NK-92 (cell line): ENCODE data around the gene HOXA4.

Experiments used
- DNase-seq: peaks from one replicate; lab custom pipeline; 2025; ENCODE audit not compliant: unreplicated experiment; lab: John Stamatoyannopoulos, UW

Gene HOXA4

DNA sequence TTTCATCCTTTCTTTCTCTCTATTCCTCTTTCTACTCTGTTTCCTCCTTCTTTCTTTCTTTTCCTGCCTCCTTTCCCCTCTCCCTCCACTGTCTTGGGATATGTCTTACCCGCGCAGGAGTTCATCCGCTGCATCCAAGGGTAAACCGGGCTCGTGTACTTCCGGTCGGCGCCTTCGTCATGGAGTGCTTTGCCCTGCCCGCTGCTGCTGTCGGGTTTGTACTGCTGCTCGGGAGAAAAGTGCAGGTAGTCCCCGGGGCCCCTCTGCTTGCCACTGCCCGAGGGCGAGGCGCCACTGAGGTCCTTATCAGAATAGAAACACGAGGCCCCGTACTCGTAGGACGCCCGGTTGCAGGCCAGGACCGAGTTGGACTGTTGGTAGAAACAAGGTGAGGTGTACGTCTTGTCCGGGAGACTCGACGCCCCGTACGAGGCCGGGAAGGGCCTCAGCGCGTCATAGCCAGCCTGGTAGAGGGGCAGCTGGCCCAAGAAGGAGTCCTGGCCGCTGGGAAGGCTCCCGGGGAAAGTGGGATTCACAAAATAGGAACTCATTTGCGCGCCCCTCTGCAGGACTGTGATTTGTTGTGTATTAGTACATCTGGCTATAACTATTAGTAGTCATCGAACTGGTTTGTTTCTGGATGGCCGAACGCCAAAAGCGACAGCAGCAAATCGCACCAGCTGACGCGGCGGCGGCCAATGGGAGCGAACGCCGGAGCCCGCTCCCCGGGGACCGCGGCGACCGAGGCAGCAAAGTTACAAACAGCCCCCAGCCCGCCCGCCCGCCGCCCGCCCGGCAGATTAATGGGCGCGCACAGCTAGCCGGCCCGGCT is 16.9 kb upstream of the HOXA4 start, which contains the start of gene HOXA6:
Gene HOXA6, minus strand, starts transcription at position 576 of the 832 bp plus-strand sequence. Its CDS starts 25 bp downstream, at position 551.
- no peak for DNase-seq

DNA sequence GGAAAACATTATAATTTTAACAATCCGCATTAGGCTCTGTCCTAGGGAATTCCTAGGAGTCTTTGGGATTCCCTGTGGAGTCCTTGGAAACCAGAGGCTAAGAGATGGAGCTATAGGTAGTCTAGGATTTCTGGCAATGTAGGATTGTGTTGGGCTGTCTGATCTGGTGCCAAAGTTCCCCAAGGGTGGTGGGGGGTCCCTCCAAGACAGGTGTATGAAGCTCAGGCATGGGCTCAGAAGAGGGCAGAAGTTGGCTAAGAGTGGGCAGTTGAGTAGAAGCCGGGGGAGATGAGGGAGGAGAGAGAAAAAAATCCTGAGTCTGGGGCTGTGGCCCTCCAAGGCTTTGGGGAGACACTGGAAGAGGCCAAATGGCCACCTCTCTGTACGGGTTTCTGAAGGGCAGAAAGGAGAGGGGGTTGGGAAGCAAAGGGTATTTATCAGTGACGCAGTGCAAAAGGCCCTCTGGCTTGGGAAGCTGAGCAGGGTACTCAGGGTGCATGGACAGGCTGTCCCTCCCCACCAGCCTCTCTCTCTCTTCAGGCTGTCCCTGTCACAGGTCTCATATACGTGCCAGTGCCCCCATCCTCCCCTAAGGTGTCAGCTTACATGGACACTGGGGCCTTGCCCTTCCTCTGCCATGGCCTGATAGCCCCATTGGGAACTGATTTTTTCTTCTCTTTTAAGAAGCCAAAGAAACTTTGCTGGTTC is 16.1 kb upstream of the HOXA4 start:
- DNase-seq, result no peak

GRCh38 chr7:27145914-27146412 is 15.4 kb upstream of the HOXA4 start:
- no peak for DNase-seq

- no peak for DNase-seq
Measured at GRCh38 chr7:27145165-27145913, 14.8 kb upstream of the HOXA4 start.

DNA sequence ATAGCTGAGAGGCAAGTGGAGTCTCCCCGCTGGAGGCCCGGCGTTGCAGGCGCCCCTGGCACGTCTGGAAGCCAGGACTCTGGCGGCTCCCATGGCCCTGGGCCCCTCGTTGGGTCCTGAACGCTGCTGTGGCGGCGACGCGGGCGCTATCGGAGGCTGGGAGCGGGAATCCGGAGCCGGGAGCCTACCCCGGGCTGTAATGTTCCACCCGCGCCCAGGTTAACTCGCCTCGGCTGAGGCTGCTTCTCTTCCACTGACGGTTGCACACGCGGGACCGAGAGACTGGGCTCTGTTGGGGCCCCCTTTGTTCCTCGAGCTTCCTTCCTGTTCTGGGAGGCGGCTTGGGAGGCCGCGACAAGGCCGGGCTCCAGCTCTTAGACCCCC is 14.2 kb upstream of the HOXA4 start:
- no peak for DNase-seq

DNA sequence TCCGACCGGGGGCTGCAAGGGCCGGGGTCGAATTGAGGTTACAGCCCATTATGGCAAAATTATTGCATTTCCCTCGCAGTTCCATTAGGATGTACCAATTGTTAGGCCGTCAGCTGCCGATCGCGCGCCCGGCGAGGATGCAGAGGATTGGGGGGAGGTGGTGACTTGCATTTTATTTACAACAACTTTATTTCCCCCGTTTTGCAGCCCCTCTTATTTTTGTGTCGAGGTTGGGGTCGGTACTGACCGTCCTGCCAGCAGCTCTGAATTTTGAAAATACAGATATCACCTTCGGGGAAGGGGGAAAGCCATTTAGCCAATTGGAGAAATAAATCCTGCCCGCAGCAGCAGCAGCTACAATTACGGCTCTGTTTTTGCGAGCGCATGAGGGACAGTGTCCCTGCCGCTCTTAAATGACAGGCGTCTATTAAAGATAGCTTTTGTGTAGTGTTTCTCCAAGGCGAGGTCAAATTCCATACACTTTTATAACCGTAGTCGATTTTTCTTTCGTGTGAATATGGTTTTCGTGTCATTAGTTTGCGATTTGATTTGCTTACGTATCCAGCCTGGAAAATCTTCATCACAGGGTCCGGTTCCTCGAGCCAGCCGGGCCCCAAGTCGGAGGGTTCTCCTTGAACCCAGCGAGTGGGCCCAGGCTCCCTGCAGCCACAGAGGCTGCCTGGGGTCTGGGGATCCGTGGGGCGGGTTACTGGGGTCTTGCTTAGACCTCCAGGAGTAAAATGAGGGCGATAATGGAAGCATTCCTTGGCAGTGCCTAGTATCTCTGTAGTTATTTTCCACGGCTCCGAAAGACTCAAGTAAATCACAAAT is 13.6 kb upstream of the HOXA4 start:
- no peak for DNase-seq

GRCh38 chr7:27143023-27143949 is 12.7 kb upstream of the HOXA4 start, which contains the start of gene HOXA5:
Gene HOXA5 (minus strand): TSS chr7:27143681. CDS start chr7:27143607, 74 bp downstream.
- no peak for DNase-seq

DNA sequence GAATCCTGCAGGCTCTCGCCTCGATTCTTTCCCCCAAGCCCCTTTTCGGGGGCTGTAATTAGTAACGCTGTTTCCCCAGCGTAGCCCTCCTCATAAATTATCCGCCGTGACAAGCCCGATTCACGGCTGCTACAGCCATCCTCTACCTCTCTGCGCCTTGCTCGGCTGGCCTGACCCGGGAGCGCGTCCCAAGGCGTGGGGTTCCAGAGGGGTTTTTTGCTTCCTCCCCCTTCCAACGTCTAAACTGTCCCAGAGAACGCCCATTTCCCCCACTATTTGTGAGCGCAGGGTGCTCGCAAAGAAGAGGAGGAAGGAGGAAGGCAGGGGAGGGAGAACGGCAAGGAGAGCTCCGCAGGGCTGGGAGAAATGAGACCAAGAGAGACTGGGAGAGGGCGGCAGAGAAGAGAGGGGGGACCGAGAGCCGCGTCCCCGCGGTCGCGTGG is 12.0 kb upstream of the HOXA4 start:
- DNase-seq, result no peak

GRCh38 chr7:27141923-27142579 is 11.5 kb upstream of the HOXA4 start:
- no peak for DNase-seq

DNA sequence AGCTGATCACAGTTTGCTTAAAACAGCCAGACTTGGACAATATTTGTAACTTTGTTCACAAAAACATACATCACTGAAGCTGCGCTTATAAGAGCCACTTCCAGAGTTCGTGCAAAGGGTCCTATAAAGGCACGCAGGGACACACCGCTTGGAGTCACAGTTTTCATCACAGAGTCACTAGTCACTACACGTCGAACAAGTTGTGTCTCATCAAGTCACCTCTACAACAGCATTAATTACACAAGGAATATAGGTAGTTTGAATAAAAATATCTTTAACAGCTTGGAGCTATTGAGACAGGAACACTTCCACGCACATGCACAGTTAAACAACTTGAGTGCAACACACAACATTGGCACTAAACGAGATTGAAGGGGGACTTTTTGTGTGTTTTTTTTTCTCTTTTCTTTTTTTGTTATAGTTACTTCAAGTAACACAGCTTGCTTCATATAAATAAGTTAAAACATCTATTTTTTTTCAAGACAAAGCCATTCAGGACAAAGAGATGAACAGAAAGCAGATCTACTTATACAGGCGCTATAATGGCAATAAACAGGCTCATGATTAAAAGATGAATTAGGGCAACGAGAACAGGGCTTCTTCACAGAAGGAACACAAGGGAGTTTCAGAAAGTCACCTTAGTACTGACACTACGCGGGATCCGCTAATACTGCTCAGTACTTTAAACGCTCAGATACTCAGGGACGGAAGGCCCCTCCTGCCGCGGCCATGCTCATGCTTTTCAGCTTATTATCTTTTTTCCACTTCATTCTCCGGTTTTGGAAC is 10.8 kb upstream of the HOXA4 start:
- no peak for DNase-seq

- no peak for DNase-seq
Measured at GRCh38 chr7:27140126-27140857, 9.7 kb upstream of the HOXA4 start.

DNA sequence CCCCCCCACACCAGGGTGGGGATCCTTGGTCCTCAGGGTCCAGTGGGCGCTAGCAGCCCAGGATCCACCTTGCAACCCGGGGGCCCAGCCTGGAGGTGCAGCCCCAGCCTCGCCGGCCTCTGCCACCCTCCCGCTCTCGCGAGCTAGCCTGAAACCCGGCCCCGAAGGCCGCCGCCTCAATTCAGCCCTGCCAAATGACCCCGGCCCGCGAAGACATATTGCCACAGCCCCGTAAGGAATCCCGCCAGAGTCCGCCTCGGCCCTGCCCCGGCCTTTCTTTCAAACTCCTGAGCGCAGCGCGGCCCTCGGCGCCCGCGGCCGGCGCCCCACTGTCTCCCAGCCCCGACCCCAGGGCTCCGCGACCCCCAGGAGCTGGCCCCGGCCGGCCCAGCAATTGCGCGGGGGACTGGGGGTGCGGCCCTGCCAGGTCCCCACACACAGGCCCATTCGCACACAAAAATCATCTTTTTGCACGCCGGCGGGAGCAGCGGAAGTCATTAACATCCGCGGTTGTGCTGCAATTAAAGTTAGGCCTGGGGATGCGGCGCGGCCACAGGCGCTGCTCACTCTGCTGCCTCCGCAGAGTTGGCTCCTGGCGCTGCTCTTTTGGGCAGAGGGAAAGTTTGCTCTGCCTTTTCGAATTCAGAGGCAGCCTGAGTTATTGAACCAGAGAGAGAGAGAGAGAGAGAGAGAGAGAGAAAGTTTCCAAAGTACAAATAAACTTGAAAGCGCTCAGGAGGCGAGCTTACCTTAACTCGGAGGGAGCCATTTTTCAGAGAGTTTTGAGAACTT is 9.0 kb upstream of the HOXA4 start:
- no peak for DNase-seq

- no peak for DNase-seq
Measured at GRCh38 chr7:27138985-27139333, 8.4 kb upstream of the HOXA4 start.

DNA sequence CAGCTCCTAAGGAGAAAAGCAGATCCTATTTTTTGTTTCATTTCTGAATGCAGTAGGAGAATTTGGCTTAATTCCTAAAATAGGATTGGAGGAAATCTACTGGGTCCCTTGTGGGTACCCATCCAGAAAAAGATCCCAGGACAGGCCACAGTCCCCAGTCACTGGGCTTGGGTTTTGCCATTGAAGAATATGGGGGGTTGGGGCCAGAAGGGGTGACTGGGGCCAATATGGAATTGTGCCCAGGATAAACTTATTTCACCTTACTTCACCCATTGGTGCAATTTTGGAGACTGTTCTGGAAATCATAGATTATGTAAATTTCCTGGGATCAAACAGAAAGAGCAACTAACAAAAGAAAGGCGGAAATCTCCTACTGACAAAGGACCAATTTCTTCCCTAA is 7.9 kb upstream of the HOXA4 start:
- no peak for DNase-seq

- no peak for DNase-seq
Measured at GRCh38 chr7:27137640-27138315, 7.2 kb upstream of the HOXA4 start.

DNA sequence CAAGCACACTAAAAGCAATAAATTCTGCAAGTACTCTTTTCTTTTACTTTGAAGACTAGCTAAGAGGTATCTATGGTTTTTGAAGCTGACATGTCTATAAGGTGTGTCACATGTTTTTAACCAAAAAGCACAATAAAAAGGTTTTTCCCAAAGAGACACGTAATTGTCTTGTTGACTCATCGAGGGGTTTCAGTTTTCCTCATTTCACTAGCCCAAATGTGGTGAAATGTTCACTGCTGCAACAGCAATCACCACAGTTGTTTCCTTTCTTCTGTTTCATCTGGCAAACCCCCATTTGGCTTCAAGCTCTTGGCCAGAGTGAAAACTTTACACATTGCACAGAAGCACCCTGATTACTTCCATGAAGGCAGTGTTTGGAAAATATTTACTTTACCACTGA is 3.8 kb upstream of the HOXA4 start:
- DNase-seq, result no peak
